GM18505 (cell line): ENCODE results near the gene C3AR1.
A peak's percentile ranks its signal among the peaks of the same experiment; 100 is the strongest.
"Not testable (repeated sequence)": the region's sequence is repeated elsewhere in the genome, so short reads cannot be mapped to it uniquely, and the experiment has no call there.

ENCODE experiments used
- ATAC-seq: cut with Tn5 transposase; IDR thresholded peaks from one replicate; pipeline ENCODE4 v1.9.1; 2021; ENCODE audit not compliant: unreplicated experiment
- POLR2A ChIP-seq: IDR thresholded peaks from 4 replicates; pipeline ENCODE4 v1.6.1; 2011; ENCODE audit warnings: borderline replicate concordance; ENCODE audit not compliant: insufficient read depth, insufficient read length; ENCODE audit errors: extremely low read depth

The C3AR1 gene

DNA sequence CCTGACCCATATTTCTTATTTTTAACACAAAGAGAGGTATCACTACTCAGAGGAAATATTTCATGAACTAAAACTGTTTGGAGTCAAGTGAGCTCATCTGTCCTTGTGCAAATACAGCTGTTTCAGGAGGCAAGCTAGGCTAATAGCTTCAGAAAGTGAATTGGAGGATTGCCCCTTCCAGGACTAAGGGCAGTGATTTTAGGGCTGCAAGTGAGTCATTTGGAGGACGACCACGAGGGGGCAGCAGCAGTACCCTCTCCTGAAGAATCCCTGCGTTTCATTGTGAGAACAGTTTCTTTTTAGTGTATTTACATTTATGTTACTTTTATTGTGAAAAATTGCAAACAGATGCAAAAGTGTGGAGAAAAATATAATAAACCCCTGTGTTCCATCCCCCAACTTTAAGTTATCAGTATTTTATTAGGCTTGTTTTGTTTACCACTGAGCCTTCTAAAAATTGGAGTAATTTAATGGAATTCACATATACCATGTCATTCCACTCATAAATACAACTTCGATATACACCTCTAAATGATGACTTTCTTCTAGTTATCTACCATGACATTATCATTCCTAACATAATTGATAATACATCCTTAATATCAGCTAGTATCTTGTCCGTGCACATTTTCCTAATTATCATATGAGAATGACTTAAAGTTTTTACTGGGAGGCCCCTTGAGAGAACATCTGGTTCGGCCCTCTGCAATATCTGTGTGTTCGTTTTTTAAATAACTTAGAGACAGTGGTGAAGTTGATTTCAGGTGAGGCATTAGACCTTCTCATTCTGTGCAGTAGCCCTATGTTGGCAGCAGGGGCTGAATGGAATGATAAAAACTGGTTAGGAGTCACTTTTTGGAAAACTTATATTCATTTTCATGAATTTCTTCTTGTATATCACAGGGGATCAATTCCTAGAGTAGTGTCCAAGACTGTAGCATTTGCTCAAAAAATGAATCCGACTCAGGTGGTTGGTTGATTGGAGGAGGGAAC is 19.9 kb downstream of the C3AR1 start:
- ATAC-seq: no peak
- no peak for TF ChIP-seq POLR2A

DNA sequence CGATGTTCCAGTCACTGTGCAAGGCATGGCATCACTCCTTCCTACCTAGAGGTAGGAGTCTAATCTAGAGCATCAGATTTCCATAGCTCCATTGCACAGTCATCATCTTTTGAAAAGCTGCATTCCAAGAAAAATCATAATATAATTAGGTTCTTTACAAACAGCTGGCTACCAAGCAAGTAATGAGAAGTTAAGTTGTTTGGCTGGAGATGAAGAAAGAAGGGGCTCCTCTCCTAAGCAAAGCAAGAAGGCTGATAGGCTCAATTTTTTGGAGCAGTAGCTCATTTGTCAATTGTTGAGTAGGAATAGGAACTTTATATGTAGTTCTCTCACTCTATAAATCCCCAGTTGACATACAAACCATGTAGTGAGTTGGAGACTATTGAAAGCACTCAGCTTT is 25.4 kb downstream of the C3AR1 start:
- no peak for TF ChIP-seq POLR2A
- no peak for ATAC-seq

DNA sequence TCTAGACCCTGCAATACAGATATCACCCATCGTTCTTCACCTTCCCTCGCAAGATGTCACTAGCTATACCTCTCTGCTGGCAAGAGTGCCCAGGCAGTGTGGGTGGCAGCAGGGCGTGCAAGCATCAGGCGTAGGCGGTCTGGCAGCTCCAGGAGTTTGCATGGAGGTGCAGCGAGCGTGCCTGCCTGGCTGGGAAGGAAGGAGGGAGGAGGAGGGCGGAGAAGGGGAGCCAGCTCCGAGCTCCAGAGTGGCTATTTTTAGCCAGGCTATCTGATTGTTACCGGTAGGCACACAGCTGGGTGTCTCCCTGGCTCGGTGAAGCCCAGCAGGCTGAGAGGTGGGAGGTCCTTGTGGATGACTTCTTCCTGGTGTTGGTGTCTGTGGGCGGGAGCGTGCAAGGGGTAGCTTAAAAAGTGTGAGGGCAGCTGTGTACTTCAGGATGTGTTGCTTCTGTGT is 27.5 kb downstream of the C3AR1 start:
- no peak for TF ChIP-seq POLR2A
- ATAC-seq: no peak

DNA sequence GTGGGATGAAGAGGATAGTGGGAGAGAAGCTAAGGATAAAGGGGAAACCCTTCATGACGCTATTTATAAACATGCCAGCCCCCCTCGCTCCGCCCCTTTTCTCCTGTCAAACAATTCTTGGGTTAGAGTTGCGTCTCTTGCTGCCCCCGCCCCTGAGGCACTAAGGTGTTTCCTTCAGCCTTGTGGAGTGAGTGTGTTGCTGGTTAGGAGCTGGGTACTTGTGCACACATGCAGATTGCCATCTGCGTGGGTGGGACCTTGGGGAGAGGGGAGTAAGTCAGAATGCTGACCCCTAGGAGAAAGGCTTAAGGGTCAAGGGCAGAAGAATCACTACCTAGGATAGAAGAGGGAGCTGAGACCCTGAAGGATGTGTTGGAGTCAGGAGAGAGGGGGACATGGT is 28.2 kb downstream of the C3AR1 start:
- TF ChIP-seq POLR2A: no peak
- no peak for ATAC-seq

DNA sequence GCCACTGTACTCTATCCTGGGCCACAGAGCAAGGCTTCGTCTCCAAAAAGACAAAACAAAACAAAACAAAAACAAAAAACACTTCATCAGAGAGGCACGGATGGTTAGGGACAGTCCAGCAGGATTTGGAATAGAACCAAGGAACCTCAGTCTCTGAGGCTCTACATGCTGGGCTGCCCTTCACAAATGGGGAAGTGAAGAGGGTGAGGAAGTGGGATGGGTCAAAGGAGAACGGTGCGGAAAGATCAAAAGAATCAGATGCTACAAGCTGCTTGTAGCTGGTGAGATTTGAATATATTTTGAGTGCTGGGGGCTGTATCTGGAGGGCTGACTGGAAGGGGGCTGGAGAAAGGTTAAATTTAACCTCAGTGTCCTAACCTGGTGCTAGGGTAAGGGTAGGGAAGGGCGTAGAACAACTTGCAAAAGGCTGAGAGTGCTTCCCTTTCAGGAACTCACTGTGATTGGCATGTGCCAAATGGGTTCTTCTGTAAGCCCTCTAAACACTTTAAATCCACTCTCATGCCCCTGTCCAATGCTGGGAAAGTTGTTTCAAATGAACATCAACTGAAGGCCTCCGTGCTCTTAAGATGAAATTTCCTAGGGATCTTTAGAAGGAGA is 29.0 kb downstream of the C3AR1 start:
- no peak for ATAC-seq
- TF ChIP-seq POLR2A: no peak

DNA sequence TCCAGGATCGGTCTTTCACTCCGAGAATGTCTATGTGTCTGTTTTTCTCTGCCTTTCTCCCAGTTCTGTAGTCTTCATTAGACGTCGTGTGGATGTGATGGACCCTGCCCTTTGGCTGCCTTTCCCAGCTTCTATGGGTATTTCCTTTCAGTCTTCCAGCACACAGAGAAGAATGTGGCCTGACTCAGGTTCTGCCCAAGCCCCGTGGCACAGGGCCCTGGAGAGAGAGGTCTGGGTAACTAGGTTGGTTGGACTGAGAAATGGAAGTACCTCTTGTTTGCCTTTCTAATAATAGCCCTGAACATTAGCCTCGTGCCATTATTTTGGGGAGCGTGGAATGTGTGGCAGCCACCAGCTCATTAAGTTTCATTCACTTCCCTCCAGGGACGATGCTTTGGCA is 29.8 kb downstream of the C3AR1 start:
- no peak for TF ChIP-seq POLR2A
- no peak for ATAC-seq

DNA sequence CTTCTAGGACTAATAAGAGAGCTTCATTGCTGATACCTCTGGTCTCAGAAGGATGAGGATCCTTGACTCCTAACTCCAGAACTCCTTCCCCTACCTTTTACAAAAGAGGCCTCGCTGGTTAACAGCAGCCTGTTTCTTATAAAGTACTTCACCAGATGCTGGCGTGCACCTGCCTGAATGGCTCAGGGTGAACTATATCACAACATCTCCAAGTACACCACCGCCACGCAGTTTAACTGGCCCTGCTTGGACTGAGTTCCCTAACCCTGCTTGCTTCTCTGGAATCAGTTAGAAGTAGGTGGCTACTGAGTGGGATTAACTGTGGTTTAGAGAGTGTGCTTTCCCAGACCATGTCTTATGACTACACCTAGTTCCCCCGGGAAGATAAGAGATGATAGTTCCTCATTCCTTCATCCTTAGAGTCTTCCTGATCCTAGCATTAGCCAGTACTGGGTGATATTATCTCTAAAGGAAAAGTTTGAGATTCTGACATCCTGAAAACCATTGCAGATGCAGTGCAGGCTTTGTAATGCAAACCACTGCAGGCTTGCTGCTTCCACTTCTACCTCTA is 30.6 kb downstream of the C3AR1 start:
- TF ChIP-seq POLR2A: no peak
- ATAC-seq: no peak

DNA sequence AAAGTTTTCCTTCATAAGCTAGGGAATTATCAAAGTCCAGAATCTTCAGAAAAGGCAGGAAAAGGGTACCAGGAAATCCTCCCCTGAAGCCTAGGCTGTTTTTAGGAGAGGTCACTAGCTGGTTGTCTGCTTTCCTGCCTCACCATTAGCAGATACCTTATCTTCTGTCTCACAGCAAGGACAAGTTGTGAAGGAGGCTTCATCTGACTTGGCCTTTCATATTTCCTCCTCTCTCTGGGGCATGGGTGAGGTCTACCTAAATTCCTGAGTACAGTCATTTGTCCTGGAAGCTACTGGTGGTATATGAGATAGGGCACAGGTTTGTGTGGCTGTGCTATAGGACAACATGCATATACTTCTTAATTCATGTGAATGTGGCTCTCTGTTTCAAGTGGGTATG is 31.4 kb downstream of the C3AR1 start:
- no peak for ATAC-seq
- TF ChIP-seq POLR2A: no peak

DNA sequence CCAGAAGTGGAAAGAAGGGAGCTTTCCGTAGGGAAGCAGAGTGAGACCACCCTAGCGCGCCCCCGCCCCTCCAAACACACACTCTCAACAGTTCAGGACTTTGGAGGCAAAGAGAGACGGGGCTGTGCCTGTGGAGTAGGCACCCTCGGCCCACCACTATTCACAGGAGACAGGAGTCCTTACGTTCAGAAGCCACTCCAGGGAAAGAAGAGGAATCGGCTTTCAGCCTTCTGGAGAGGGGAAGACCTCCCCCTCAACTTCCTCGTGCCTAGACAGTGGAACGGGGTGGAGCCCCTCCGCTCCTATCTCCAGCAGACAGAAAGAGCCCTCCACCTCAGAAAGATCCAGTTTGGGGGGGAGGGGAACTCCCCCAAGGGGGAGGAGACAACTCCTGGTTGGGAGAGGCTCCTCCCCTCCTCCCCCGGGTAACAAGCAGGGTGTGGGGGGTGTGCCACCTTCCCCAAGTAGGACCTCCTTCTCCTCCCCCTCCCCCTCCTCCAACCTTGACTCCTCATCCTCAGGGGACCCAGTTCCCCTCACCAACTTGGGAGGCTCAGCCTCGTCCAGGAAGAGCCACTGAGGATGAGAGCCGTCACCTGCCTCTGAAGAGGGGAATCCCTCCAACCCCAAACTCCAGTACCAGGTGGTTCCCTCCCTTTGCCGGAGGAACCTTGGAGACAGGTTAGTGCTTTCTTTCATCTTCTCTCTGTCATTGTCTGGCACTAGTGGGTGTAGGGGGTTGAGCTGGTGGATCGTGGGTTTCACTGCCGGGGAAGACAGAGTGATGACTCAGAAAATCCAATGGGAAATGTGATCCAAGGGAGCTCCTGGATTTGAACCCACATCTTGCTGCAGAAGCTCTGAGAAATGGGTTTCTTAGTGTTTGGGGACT is 32.8 kb downstream of the C3AR1 start:
- no peak for TF ChIP-seq POLR2A
- no peak for ATAC-seq

DNA sequence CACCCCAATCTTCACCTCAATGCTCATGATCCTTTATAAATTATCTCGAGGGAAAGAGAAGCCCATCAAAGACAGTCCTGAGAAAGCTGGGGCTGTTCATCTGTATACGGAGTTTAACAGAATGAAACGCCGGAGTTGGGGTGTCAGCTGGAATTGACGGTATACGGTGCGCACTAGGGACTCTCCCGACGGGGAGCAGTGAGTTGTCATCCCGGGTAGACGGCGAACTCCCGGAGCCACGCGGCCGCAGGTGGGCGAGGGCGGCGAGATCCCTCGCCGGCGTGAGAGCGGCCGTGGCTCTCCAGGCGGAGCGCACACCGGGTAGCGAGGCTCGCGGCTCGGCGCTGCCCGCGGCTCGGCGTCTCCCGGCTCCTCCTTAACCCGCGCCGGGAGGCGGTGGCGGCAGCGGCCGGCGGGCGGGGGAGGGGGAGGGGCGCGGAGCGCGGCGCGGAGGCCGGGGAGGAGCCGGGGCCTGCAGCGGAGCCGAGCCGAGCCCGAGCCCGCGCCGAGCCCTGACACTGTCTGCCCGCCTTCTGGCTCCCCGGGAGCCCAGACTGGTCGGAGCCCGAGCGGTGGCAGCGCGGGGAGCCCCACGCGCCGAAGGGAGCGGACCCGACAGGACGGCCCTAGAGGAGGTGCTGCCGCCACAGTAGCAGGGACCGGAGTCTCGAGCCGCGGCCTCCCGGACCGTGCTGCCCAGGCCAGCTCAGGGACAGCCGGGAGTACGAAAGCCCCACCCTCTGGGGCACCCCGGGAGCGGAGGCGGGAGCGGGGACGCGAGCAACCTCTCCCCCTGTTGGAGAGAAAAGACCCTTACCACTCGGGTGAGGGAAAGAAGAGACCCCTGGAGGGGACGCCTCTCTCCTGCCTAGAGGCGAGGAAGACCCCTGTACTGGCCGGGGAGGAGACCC is 33.7 kb downstream of the C3AR1 start, which contains the start of gene FOXJ2:
Gene FOXJ2 (plus strand): TSS at position 475 of the 911 bp plus-strand sequence. CDS start 7,117 bp downstream, outside the sequence.
- no peak for ATAC-seq
- peak; percentile 66 for TF ChIP-seq POLR2A

DNA sequence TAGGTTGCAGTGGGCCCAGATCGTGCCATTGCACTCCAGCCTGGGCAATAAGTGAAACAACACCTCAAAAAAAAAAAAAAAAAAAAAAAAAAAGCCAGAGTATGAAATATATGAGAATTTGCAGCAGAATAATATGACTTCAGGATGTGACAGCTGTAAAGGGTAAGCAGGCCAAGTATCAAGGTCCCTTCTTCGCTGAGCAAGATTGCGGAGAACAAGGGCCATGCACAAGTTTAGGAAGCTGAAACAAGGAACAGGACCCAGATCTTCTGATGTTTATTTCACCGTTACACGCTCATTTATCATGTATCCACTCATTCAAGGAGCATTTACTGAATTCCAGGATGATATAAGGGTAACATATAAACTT is 34.3 kb downstream of the C3AR1 start:
- no peak for TF ChIP-seq POLR2A
- no peak for ATAC-seq

DNA sequence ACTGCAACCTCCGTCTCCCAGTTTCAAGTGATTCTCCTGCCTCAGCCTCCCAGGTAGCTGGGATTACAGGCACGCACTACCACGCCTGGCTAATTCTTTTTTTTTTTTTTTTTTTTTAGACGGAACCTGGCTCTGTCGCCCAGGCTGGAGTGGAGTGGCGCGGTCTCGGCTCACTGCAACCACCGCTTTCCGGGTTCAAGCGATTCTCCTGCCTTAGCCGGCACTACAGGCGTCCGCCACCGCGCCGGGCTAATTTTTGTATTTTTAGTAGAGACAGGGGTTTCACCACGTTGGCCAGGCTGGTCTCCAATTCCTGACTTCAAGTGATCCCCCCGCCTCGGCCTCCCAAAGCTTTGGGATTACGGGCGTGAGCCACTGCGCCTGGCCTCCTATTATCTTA is 35.1 kb downstream of the C3AR1 start:
- ATAC-seq: not testable (repeated sequence)
